HG02884 (cell line): Measurements from ENCODE around the gene VWA5B1.
"Not testable (repeated sequence)": the region's sequence is repeated elsewhere in the genome, so short reads cannot be mapped to it uniquely, and the experiment has no call there.

Experiments
- ATAC-seq: cut with Tn5 transposase; IDR thresholded peaks from one replicate; pipeline ENCODE4 v1.9.1; 2021; ENCODE audit warnings: mild to moderate bottlenecking, moderate library complexity; ENCODE audit not compliant: unreplicated experiment

The VWA5B1 gene

DNA sequence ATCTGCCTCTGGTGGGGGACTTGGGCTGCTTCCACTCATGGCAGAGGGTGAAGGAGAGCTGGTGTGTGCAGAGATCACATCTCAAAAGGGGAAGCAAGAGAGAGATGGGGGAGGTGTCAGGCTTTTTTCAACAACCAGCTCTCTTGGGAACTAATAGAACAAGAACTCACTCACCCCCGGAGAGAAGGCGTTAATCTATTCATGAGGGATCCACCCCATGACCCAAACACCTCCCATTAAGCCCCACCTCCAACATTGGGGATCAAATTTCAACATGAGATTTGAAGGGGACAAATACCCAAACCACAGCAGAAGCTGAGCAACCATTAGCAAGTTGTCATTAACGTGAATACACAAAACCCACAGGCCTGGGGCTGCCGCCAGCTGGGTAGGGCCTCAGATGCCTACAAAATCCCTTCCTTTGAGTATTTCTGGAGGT is 12.0 kb upstream of the VWA5B1 start:
- no peak for ATAC-seq

DNA sequence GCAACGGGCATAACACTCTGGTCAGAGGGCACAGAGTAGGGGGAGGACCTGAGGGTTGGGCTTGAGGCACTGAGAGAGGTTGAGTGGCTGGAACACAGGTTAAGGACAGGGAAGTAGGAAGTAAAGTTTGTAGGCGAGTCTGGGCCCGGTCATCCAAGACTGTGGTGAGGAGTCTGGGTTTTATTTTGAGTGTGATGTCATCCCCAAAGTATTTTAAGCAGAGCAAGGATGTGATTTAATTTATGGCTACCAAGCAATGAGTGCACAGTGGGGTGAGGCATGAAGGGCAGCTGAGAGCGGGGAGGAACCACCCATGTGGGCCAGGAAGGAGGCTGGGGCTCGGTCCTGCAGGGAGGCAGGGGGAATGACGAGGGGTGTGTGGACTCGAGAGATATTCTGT is 11.2 kb upstream of the VWA5B1 start:
- no peak for ATAC-seq

DNA sequence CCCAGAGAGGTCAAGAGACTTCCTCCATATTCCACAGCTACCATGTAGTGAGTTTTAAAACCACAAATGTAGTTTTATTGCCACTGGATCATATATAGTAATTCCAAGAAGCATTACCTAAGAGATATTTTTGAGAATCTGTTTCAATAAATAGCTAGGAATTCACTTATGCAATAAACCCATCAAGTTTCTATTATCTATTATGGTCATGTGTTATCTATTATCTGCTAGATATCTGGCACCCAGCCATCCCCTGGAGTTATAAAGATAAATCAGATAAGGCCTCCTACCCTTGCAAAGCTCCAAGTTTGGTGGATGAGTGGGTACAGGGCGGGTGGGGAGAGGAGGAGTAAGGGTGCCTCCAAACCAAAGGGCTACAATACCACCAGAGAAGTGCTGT is 10.3 kb upstream of the VWA5B1 start:
- ATAC-seq = no peak

DNA sequence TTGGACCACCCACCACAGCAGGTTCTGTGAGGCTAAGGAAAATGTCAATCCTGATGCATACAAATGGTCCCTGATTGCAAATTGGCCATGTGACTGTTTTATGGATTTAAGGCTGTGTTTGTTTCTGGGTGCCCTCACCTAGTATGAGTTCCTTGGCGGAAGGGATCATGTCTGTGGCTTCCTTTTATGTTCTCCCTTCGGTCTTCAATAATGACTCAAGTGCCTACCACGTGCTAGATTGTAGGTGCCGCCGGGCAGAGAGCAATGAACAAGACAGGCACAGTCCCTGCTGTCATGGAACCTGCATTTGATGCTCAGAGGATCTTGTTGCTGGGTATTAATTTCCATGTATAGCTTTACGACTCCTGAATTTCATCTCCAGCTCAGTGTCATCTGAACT is 9.8 kb upstream of the VWA5B1 start:
- ATAC-seq = no peak

DNA sequence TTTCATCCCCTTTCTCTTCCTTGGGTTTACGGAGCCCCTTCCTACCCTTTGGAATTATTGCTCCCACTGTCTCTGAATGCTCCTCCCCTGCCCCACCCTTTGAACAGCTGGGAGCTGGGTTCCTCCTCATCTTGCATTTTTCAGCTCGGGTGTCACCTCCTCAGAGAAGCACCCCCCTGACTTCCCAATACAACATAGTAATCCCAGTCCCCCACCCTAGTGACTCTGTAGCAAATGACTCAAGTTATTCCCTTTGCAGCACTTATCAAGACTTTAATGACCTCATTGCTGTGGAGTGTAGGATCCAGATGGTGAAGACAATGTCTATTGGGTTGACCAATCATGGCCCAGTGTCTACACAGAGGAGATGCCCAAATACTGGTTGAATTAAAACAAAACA is 8.9 kb upstream of the VWA5B1 start:
- ATAC-seq = no peak

DNA sequence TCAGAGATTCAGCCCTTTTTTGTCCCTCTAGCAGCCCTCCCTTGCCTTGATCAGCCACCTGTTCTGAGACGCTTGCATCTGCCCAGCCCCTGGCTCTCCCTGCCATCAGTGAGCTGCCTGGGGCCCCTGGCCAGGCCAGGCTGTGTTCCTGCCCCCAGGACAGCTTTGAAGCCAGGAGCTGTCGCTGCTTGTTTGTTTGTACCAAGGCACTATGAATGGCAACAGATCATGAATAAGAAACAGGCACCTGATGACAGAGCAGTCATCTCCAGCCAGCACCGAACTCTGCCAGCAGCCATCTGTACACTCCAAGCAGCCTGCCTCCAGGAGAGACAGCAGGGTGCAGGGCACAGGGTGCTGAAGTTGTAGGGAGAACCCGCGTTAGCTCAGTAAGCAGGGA is 8.1 kb upstream of the VWA5B1 start:
- ATAC-seq = no peak

DNA sequence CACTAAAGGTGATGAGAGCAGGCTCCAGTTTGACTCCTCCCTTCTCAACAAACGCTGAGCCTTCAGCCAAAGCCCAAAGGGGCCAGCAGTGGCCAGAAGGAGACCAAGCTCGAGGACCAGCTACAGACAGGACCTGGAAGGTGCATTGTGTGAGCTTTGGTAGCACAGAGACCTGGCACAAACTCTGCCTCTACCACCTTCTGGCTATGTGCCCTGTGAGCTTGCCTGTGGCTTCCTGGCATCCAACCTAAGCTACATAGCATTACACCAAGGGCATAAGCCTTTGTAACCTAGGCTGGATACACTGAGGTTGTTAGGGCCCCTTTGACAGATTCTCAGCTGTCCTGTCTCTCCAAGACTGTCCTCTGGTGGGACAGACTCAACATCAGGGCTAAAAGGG is 6.6 kb upstream of the VWA5B1 start:
- ATAC-seq = no peak

DNA sequence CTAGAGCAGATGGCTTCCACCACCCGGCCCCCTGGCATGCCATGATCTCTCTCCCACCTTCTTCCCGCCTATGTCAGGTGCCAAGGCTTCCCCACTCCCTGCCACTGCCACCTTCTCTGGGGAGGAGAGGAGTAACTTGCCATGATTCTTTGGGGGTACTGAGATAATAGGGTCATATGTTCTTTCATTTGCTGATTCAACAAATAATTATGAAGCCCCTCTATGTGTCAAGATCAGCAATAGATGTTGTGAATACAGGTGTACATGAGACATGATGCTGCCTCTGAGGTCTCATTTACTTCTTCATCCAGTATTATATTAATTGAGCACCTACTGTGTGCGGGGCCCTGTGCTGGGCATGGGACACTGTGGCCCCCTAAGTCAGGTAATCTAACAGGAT is 6.0 kb upstream of the VWA5B1 start:
- ATAC-seq = no peak

DNA sequence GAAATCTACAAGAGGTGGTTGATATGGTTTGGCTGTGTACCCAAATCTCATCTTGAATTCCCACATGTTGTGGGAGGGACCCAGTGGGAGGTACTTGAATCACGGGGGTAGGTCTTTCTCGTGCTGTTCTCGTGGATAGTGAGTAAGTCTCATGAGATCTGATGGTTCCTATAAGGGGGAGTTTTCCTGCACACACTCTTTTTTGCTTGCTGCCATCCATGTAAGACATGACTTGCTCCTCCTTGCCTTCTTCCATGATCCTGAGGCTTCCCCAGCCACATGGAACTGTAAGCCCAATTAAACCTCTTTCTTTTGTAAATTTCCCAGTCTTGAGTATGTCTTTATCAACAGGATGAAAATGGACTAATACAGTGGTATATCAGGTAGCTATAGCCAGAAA is 5.2 kb upstream of the VWA5B1 start:
- no peak for ATAC-seq

DNA sequence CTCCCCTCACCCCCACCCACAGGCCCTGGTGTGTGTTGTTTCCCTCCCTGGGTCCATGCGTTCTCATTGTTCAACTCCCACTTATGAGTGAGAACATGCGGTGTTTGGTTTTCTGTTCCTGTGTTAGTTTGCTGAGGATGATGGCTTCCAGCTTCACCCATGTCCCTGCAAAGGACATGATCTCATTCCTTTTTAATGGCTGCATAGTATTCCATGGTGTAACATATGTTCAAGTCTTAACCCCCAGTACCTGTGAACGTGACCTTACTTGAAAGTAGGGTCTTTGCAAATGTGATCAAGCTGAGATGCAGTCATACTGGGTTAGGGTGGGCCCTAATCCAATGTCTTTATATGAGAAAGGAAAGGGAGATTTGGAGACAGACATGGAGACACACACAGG is 3.0 kb upstream of the VWA5B1 start:
- ATAC-seq = not testable (repeated sequence)

DNA sequence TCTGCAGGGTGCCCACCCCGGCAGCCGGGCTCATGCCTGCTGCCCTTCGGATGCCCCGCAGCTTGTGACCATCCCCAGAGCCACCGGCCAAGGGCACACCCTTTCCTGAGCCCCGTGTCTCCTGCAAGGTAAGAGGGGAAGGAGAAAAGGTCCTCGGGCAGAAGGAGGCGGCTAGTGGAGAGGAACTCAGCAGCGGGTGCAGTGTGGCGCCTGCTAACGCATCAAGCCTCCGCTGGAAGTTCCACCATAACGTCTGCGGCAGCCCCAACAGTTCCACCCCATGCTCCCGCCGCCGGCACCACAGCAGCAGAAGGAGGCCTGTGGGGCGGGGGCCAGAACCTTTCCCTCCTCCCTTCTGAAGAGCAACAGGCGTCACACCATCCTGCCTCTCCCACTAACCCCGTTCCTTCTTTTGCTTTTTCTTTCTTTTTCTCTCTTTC is 990 bp downstream of the VWA5B1 start:
- ATAC-seq = no peak

DNA sequence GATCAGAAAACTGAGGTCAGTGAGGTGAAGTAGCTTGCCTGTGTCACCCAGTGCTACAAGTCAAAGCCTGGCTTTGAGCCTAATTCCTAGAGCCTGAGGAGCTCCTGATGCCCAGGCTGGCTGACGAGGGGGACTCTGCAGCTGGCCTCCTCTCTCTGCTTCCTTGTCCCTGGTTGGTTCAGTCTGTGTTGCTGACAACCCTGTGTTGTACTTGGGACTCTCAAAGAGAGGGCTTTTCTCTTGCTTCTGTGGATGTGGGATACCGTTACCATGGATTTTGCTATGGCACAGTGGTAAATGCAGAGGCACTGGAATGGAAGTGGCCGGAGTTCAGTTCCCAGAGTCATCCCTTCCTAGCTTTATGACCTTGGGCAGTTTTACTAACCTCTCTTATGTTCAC is 8.0 kb downstream of the VWA5B1 start:
- ATAC-seq = no peak

DNA sequence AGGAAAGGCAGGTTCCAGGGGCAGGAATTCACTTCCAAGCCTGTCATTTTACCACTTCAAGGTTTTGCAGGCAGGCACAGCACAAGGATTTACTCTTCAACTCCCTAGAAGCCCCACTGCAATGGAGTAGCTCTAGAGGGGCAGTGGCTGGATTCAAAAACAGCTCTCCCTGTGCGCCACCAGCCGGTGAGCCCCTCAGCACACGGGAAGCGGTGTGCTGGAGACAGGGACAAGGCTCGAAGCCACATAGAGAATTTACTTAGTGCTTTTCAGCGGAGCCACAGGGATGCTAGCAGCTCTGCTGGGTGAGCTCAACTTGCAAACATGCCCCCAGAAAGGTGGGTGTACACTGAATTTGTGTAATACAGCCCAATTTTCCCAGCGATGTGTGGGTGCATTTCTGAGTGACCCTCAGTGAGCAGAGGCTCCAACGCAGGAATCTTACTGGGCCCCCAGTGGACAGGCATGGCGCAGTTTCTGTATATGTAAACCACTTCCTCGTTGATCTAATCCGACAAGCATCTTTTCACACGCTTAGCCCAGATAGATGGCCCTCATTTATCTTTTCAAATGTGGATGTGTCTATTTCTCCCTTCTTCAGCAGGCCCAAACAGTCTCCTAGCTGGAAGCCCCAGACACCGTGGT is 10.9 kb downstream of the VWA5B1 start:
- no peak for ATAC-seq

DNA sequence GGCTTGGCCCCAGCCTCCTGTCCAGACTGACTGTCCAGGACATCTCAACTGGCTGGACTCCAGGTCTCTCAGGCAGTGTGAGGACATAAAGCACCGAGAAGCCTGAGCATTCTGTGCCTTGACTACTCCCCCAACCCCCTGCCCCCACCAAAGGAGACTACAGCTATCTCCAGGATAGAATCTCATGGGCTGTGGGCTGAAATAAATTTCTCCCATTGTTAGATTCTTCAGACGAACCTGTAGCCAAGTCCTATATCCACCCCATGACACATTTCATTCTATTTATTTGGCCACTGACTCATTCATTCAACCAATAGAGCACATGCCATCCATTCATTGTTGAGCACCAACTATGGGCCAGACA is 11.4 kb downstream of the VWA5B1 start:
- no peak for ATAC-seq

DNA sequence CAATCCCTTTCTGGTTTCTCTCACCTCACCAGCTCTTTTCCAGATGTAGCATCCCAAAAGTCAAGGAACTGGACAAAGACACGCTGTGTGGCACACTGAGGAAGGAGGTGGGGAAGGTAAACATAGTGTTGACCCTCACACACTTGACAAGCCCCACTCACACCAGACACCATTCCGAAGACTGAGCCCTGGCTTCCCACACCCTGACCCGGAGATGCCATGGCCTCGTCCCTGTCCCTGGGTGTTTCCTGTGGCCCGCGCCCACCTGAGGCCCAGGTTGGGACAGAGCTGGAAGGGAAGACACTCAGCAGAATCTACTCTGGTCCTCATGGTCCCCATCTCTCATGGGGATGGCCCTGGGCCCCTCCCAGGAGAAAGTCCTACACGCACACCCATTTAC is 16.4 kb downstream of the VWA5B1 start:
- no peak for ATAC-seq

DNA sequence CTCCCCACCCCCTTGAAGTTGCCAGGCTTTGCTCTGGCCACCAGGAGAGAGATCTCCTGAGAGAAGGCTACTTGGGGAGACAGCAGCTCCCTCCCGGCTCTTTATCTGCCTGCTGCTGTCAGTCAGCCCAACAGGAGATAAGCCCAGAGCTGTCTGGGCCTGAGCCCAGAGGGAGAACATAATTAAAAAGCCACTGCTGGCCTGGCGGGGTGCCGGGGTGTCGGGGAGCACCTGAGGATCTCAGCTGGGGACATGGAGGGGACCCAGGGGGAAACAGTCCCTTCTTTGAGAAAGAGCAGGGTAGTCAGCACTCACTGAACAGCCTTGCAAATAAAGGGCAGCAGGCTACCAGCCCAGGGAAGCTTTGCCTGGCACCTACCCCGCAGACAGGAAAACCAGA is 17.9 kb downstream of the VWA5B1 start:
- ATAC-seq = no peak

DNA sequence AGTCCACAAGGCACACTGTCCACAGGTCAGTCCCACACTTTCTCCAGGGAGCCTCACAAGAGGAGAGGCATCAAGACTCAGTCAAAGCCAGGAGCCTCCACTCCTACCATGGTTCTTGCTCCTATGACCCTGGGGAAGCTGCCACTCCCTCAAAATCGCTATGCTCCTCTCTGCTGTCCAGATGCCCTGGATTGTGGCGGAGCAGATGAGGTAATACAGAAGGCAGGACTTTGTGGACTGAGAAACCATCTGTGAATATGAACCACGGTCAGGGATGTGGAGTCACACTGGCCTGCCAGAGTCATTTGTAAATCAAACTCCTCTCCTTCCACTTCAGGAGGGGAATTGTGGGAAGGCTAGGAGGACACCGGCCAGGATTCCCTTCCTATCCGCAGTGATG is 20.6 kb downstream of the VWA5B1 start:
- ATAC-seq = no peak

DNA sequence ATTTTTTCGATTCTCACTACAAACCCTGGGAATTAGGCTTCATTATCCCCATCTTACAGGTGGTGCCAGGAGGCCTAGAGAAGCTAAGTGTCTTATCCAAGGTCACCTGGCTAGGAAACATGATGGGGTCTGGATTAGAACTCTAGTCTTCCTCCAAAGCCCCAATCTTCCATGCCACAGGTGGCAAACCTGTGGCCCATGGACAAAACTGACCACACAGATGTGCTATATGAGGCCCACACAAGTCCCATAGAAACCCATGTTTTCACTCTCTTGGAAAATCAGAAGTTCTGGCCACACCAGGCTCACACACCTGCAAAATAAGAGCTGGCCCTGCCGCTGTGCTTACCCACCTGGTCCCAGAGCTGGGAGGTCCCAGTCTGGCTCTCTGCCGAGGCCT is 21.6 kb downstream of the VWA5B1 start:
- no peak for ATAC-seq

DNA sequence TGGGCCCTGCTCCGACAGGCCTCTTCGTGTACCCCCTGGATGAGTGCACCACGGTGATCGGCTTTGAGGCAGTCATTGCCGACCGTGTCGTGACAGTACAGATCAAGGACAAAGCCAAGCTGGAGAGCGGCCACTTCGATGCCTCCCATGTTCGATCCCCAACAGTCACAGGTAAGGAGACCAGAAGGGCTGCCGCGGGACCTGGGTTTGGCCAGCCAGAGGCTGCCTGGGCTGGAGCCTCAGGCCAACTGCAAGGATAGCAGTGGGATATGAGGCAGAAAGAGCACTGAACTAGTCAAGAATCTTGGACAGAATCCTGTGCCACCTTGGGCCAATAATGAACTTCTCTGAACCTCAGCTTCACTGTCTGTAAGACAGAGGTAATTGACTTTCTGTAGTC is 22.1 kb downstream of the VWA5B1 start:
- no peak for ATAC-seq

DNA sequence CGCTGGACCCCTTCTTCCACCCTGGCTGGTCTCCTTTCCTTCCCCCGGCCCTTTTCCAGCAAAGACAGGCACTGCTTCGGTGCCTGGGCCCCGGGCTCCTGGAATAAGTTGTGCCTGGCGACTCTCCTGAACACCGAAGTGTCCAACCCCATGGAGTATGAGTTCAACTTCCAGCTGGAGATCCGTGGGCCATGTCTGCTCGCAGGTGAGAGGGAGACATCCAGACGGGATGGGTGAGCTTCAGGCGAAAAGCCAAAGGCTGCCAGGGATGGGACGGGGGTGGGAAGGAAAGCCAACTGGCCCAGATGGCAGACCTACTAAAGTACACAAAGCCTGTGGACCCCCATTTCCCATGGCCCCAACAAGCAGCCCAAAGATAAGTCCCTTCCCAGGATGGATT is 26.8 kb downstream of the VWA5B1 start:
- ATAC-seq = no peak

DNA sequence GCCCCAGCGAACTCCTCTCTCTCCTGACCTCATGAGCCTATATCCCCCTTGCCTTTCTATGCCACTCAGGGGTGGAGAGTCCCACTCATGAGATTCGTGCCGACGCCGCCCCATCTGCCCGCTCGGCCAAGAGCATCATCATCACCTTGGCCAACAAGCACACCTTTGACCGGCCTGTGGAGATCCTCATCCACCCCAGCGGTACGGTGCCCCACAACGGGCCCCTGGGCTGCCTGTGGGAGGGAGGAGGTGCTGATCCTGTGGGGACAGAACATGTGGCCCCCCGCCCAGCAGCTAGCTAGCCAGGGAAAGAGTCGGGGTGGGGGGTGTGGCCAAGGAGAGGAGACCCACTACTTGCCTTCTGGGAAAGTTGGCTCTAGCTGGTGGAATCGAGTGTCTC is 27.8 kb downstream of the VWA5B1 start:
- ATAC-seq = no peak

DNA sequence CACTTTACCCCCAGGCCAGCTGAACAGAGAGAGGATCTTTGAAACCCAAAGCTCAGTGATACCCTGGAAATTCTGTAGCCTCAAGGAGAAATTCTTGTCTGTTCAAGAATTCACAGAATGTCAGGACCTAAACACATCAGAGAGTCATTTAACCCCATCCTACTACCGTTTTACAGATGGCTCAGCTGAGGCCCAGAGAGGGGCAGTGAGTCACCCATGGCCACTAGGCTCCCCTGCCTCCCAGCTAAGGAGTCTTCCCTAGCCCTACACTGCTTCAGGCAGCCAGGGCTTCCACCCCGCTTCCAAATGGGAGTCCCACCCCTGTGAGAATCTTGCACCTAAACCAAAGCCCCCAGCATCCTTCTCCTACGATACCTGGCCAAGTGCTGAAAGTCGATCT is 28.3 kb downstream of the VWA5B1 start:
- ATAC-seq = no peak

DNA sequence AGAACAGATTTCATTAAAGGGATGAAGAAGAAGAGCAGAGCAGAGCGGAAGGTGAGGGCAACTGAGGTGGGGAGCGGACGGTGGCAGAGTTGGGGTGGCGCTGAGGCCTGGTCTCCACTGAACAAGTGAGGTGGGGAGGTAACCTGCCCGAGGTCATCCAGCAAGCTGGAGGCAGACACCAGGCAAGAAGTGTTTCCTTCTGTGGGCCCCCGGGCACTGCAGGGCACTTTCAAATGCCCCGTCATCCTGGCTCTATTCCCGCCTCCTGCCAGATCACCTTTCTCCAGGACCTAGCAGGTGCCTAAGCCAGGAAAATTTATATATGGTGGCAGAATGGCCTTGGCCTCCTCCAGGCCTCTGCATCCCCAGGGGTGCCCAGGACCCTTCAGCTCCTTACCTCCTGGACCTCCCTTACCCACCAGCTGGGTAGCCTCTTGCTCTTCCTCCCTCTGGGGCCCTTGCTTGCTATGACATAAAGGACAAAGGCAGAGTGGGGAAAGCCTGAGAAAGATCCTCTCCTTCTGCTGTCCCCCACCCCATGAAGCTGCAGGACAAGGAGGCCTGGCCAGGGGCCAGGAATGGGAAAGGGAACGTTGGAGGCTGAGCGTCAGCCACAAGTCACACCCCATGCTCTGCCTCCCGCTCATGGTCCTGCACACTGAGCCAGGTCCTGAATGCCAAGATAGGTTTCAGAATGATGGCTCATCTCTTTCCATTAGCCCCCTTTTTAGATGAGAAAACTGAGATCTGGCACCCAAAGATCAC is 29.0 kb downstream of the VWA5B1 start:
- ATAC-seq = no peak
